NCI-H128 (cell line): Measurements from ENCODE around the gene TPST1.
"Not testable (repeated sequence)": the region's sequence is repeated elsewhere in the genome, so short reads cannot be mapped to it uniquely, and the experiment has no call there.

Experiments
- DNase-seq: peaks from one replicate; lab custom pipeline; 2025; ENCODE audit not compliant: unreplicated experiment; lab: John Stamatoyannopoulos, UW

Gene TPST1

GRCh38 chr7:66187905-66188304, 17.2 kb upstream of the TPST1 start:
- DNase-seq, result no peak

- DNase-seq, result no peak
Measured at GRCh38 chr7:66188645-66189044, 16.5 kb upstream of the TPST1 start.

- no peak for DNase-seq
Measured at GRCh38 chr7:66189695-66190503, 15.2 kb upstream of the TPST1 start.

GRCh38 chr7:66190504-66190857, 14.7 kb upstream of the TPST1 start:
- DNase-seq, result no peak

GRCh38 chr7:66193146-66193725, 11.9 kb upstream of the TPST1 start:
- no peak for DNase-seq

GRCh38 chr7:66198469-66198868, 6.7 kb upstream of the TPST1 start:
- no peak for DNase-seq

- DNase-seq, result no peak
Measured at GRCh38 chr7:66198956-66199355, 6.2 kb upstream of the TPST1 start.

GRCh38 chr7:66202441-66202840, 2.7 kb upstream of the TPST1 start:
- DNase-seq, result no peak

GRCh38 chr7:66205741-66206090, 582 bp downstream of the TPST1 start:
- DNase-seq, result no peak

GRCh38 chr7:66206119-66206933, 1.2 kb downstream of the TPST1 start:
- DNase-seq, result no peak

GRCh38 chr7:66206934-66207240, 1.8 kb downstream of the TPST1 start:
- no peak for DNase-seq

- DNase-seq, result no peak
Measured at GRCh38 chr7:66207540-66207939, 2.4 kb downstream of the TPST1 start.

GRCh38 chr7:66211429-66211828, 6.3 kb downstream of the TPST1 start:
- DNase-seq, result no peak

GRCh38 chr7:66213637-66214036, 8.5 kb downstream of the TPST1 start:
- no peak for DNase-seq

- DNase-seq, result no peak
Measured at GRCh38 chr7:66216687-66217086, 11.6 kb downstream of the TPST1 start.

- DNase-seq, result no peak
Measured at GRCh38 chr7:66219805-66220204, 14.7 kb downstream of the TPST1 start.

- no peak for DNase-seq
Measured at GRCh38 chr7:66221442-66221841, 16.3 kb downstream of the TPST1 start.

GRCh38 chr7:66227808-66228207, 22.7 kb downstream of the TPST1 start:
- DNase-seq, result no peak

GRCh38 chr7:66231326-66232216, 26.4 kb downstream of the TPST1 start:
- not testable (repeated sequence) for DNase-seq

- no peak for DNase-seq
Measured at GRCh38 chr7:66233638-66234037, 28.5 kb downstream of the TPST1 start.

- no peak for DNase-seq
Measured at GRCh38 chr7:66236713-66237303, 31.7 kb downstream of the TPST1 start.
